GM18870 (cell line): Measurements from ENCODE around the gene BTBD6.

ENCODE experiments used
- ATAC-seq: cut with Tn5 transposase; IDR thresholded peaks from one replicate; pipeline ENCODE4 v1.9.1; 2021; ENCODE audit warnings: moderate library complexity; ENCODE audit not compliant: unreplicated experiment

BTBD6 gene

DNA sequence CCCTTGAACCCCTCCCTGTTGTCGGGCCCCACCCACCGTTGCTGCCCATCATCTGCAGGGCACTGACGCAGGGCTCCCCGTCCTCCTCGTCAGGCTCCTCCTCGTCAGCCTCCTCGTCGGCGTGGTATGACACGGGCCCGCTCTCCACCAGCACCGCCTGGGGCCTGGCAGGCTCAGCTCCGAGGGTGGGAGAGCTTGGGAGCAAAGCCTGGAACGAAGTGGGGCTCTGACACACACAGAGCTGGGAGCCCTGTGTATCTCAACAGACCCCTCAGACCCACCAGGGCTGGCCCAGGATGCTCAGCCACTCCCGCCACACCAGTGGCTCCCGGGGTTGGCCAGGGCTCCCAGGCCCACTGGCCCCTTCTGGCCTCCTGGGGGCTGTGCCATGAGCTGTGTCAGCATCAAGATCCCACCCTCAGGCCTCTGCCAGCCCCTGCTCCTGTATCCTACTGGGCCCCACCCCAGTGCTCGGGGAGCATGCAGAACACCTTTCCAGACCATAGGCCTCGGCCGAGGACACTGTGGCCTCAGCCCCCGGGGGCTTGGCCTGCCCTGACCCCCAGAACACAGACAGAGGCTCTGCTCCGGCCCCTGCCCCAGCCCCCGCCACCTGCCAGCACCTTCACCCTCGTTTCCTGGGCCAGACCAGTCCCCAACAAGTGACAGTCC, 37.1 kb upstream of the BTBD6 start:
- no peak for ATAC-seq

DNA sequence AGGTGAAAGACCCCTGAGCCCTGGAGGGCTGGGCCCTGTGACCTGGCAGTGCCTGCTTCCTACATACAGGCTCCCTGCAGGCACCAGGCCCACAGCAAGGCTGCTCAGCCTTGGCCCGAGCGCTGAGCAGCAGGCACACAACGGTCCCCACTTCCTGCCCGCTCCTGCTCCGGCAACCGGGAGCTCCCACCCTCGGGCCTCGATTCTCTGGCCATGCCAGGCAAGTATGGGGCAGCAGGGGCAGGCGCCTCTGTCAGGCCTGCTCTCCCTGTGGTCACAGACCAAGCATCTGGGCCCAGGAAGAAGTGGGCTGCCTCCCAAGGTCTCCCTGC, 36.6 kb upstream of the BTBD6 start:
- no peak for ATAC-seq

DNA sequence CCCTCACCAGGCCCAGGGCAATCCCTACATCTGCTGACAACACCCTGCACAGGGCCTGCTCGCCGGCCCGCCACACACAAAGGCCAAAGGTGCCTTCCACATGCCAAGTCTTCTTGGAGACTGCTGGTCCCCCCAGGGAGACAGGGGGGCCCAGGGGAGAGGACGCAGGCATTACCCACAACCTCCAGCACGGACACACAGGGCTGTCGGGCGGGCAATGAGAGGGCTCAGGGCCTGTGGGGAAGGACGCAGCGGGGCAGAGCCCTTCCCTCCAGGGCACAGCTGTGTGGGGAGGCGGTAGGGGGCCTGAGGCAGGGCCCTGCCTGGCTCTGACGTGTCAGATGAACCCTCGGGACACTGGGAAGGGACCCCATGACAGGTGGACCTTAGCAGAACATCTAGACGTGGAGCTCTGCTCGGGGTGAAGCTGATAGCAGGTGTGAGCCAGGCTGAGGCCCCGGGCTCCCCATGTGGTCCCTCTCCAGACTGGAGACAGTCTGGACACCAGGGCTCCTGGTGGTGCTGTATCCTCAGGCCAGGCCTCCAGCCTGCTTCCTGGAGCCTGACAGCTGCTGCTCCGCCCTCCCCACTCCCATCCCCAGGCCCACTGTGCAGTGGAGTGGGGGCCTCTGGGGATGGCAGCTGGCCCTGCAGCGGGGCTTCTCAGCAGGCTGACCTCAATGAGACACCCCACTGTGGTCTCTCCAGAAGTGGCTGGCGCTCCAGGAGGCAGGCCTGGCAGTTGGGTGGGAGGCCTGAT, 35.6 kb upstream of the BTBD6 start:
- no peak for ATAC-seq

DNA sequence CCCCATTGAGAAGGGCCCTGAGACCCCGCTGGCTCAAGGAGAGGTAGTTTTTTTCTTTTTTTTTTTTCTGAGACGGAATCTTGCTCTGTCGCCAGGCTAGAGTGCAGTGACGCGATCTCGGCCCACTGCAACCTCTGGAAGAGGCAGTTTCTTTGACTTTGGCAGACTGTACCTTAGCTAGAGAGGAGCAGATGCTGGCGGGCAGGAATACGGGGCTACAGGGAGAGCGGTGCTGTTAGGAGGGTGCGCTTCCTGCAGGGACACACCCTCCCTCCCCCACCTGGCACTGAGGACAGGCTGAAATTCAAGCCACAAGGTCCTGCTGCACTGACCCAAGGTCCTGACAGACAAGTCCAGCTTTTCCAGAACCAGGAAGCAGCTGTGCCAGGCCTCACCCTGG, 35.0 kb upstream of the BTBD6 start:
- no peak for ATAC-seq

DNA sequence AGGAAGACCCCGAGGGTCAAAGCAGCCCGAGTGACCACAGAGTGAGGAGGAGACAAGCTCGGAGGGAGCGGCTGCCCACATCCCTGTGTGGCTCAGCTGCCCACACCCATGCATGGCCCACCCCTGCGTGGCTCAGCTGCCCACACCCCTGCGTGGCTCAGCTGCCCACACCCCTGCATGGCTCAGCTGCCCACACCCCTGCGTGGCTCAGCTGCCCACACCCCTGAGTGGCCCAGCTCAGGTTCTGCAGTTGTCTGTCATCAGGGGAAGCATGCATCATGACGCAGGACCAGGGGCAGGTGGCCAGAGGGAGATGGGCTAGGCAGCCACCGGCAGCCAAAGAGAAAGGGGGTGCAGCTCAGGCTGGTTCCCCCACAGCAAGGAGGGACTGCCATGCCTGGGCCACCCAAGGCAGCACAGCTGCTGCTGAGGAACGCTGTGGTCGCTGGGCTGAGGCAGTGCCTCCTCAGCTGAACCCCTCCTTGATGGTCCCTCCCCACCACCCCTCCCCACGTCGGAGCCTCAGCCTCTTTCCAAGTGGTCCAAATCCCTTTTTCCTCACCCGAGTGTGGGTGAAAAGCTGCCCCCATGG, 33.9 kb upstream of the BTBD6 start:
- no peak for ATAC-seq

DNA sequence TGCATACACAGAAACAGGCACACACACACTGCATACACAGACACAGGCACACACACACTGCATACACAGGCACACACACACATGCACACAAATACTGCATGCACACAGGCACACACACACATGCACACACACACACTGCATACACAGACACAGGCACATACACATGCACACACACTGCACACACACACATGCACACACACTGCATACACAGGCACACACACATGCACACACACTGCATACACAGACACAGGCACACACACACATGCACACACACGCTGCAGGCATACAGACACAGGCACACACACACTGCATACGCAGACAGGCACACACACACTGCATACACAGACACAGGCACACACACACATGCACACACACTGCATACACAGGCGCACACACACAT, 32.7 kb upstream of the BTBD6 start:
- ATAC-seq: no peak

DNA sequence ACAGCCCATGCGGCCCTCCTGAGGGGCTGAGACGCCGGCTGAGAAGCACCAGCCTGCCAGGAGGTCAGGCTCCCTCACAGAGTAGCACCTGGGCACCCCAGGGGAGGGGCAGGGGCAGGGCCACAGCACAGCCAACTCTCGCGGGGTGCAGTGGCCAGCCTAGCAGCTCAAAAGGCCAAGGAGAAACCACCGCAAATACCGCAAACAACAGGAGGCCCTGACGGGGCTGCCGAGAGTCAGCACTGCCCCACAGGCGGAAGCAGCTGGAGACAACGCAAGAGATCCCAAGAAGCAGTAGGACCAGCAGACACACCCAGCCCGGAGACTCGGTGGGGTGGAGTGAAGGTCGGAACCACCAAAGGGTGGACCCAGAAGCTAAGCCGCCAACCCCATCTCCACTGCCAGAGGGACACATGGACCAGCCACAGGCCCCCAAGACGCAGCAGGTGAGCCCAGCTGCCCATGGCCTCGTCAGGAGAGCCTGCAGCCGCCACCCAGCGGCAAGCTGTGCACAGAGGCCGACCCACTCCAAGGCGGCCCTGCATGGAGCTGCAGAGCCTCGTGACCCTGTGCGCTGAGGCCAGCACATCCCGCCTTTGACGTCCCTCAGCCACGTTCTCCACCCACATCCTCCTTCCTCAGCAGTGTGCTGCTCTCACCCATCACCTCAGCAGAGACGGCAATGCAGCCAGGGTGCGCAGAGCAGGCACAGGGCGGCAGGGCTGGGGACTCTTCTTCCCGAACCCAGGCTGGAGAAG, 31.7 kb upstream of the BTBD6 start:
- no peak for ATAC-seq

DNA sequence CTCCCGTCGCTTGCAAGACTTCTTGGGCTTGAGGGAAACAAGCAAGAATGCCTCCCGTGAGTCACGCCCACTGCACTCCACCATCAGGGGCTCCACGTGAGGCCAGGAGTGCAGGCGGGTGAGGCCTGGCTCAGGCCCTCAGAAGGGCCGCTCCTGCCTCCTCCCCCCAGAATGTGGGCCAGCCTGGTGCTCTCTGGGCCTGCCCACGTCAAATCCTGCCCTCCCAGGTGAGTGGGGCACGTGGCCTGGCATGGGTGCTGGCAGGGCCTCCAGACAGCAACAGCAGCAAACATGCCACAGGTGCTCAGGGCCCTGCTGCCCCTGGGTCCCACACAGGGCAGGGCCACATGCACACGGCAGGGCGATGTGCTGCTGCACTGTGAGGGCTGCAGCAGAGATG, 30.6 kb upstream of the BTBD6 start:
- ATAC-seq: no peak

DNA sequence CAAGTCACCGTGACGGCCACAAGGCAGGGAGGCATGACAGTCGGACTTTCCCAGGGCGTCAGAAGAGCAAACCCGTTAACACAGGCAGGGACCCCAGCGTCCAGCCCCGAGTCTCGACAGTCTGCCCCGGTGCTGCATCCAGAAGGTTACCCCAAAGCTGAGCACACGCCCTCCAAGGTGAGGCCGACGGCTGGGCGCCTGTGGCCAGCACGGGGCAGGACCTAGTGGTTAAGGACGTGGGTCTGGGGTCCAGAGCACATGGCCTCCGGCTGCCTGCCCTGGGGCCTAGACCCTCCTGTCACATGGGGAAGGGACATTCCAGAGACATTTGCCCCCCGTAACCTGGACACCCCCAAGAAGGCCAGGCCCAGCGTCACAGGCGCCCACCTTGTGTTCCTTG, 29.7 kb upstream of the BTBD6 start:
- ATAC-seq: no peak

DNA sequence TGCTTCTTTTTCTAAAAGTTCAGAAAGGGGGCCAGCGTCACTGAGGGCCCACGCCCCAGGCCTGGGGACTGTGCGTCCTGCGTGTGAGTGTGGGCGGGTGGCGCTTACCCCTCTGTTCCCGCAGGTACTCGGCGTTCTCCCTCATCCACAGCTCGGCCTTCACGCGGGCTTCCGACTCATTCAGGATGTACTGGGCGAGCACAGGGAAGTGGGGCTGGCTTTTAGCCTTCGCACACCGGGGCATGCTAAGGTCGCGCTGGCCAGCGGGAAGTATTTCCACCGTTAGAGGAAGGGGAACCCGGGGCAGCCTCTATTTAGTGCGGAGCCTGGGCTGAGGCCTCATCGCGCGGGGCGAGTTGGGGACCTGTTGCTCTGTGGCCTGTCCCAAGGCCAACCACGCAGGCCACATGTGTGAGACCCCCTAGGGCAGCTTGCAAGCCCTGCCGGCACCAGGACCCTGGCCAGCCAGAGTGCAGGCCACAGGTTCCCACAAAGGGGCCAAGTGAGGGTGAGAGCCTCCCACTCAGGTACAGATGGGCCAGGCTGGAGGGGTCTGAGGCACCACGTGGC, 29.2 kb upstream of the BTBD6 start:
- ATAC-seq: no peak

DNA sequence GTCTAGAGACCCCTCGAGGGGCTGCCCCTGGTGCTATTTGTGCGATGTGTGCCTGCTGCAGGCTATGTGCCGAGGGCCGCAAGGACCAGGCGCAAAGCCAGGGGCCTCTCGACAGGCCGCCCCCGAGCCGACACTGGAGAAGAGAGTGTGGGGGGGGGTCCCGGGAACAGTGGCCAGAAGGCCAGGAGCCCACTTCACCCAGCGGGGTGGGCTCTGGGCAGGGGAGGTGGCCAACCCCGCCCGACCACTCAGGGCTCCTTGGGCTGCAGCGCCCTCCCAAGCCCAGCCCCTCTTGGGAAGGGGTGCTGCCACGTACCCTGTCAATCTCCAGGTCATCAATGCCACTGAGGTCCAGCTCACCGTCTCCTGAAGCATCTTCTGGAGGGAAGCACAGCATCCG, 28.6 kb upstream of the BTBD6 start:
- ATAC-seq: no peak

DNA sequence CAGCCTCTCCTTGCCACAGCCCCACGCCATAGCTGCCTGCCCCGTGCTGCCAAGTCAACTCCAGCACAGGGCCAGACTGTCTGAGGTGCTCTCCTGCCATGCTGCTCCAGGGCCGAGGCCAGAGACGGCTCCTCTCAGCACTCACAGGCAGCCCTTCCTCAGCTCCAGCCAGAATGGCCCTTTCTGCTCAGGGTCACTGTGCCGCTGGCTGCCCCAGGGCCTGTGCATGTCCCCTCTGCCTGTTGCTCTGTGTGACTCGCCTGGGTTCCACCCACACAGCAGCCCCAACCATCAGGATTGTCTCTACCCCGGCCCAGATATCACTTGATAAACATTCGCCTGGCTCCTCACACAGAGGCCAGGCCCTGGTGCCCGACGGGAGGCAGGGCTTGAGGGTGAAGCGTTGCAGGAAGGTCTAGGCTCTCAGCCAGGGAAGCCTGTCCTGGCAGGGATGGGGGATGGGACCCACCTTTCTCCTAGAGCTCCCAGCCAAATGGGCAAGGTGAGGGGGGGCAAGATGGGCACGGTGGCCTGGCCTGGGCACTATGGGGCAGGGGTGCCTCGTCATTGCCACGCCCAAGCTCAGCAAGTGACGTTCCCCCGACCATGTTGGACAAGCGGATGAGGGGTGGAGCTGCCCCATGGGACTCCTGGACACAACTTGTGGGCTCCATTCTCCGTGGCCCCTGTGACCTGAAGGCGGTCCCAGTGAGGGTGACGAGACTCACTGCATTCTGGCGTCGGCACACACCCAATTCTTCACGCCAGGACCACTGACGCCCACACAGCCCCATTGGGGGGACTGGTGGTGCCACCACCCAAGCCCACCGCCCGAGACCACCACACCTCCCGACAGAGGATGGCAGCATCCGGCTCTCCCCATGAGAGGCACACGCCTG, 27.4 kb upstream of the BTBD6 start:
- no peak for ATAC-seq

DNA sequence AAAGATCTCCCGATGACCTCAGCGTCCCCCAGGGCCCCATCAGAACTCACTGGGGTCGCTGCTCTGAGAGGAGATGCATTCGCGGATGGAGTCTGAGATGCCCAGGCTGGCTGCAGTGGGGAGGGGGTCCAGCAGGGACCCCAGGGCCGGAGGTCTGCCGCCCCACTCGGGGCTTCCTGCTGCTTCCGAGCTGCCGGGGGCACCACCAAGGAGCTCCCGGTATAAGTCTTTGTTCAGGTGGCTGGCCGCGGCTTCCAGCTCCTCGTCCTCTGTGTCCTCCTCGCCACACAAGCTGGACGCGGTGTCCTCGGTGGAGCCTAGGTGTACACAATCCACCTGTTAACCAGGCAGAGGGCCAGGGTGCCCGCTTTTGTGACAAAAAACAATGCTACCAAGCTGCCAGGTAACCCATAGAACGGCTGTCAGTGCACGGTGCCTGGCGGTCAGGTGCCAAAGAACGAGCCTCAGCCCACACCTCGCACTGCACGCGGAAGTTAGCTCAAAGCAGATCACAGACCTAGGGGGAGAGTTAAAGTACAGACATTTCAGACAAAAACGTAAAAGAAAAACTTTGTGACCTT, 26.6 kb upstream of the BTBD6 start:
- no peak for ATAC-seq

DNA sequence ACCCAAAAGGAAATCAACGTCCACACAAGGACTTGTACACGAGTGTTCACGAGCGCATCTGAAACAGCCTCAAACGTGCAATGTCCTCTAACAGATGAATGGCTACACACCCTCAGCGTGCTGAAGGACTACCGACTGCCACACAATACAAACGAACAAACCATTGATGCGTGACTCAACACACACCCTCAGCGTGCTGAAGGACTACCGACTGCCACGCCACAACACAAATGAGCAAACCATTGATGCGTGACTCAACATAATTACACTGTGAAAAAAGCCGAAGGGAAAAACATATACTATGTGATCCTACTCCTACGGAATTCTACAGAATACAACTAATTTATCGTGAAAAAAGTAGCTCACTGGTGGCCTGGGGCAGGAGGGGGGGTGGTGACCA, 25.1 kb upstream of the BTBD6 start:
- no peak for ATAC-seq

DNA sequence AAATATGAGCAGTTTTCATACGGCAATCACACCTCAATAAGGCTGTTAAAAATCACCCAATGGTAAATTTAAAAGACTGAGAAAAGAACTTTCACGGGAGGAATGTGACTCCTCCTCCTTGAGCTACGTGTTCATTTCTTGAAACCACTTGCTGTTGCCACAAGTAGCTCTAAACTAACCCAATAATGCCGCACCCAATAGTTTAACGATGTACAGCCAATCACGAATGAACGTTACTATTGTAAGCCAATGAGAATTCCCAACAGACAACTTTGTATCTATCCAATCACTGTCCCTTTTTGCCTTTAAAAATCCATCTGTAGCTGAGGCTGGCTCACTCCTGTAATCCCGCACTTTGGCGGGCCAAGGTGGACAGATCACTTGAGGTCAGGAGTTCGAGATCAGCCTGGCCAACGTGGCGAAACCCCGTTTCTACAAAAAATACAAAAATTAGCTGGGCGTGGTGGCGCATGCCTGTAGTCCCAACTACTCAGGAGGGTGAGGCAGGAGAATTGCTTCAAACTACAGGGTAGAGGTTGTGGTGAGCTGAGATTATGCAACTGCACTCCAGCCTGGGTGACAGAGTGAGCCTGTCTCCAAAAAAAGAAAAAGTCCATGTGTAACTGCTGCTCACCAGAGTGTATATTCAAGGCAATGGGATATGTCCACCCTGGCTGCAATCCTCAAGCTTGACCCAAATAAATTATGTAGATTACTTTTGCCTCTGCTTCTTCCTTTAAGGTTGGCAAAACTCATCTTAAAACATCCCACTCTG, 24.4 kb upstream of the BTBD6 start:
- ATAC-seq: no peak

DNA sequence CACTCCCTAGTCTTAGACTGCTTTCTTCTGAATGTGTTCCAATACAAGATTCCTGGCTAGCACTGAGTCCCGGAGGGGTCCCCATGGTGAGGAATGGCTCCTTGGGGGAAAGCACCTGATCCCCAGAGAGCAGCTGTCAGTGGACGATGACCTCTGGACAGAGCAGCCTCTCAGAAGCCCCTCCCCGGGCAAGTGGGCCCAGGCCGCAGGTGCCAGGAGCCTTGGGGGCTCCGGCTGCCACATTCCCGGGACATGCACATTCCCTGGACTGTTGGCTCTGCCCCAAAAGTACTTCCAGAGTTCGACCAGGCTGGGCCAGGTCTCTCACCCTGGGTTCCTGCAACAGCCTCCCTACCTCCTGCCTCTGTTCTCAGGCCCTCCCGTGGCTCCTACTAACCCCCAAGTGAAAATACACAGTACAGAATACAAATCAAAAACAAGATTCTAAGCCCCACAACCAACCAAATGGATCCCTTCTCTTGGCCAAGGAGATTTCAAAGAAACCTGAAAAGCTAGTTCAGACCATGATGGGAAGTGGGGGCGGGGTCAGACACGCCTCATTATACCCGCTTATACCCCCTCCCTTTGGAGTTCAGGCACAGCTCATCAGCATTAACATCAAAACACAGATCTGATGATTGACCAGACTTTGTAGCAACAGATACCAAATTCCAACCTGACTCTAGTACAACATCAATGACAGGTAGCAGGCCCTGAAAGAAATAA, 23.3 kb upstream of the BTBD6 start:
- ATAC-seq: no peak

DNA sequence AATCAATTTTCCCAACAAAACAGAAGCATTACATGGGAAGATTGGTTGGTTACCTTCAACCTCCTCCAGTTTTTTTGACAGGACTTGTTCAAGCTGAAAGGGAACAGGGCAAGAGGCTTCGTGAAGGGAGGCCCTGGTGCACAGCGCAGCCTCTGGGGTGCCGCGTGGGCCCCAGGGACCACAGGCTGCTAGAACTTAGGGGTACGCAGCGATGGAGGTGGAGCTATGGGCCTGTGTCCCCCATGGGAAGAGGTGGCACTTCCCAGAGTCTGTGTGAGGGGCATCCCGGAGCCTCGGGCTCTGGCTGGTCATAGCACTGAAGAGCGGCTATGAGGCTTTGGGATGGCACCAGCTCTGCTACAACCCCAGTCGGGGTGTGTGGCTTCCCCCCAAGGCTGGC, 22.1 kb upstream of the BTBD6 start:
- ATAC-seq: no peak

DNA sequence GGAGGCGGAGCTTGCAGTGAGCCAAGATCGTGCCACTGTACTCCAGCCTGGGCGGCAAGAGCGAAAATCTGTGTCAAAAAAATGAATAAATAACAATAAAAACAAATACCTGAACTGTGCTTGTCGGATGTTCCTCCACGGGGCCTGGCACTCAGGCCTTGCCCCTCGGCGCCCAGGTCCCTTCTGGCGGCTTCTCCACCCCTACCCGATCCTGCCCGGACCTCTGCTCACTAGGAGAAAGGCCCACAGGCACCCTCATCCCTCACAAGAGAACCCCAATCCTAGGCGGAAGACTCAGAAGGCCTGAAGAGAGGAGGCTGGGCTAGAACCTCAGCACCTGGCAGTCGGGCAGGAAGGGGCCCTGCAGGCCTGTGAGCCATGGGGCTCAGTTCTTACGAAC, 21.0 kb upstream of the BTBD6 start:
- no peak for ATAC-seq

DNA sequence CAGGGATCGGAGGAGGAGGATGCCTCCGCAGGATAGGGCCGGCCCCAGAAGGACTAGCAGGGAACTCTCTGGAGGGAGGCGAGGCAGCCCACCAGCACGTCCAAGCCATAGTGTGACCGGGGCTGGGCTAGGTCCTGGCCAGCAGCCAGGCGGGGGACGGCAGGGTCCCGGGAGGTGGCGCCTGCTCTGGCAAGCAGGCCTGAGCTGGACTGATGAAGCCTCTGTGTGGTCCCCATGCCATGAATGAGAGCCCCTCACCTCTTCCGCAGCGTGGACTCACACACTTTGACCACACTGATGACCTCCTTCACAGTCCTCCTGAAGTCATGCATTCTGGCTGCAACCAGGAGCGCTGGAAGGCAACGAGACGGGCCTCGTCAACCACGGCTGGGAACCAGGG, 19.8 kb upstream of the BTBD6 start:
- no peak for ATAC-seq
